Fibroblast of lung (primary cell): ENCODE data around the gene UBE2G1. TPM values are rescaled to one million over a fixed set of nuclear protein-coding genes. Genes with fewer than 3 reads are reported as not detected.

Experiments
- DNase-seq, 2 donors: peaks; one replicate each; pipeline versions ENCODE4 v3.0.0 to v3.0.0-alpha.2; 2010; ENCODE audit warnings: low read depth in 2 of 2
- H2AFZ ChIP-seq: 2 replicates; pipeline ENCODE4 v1.5.1; 2012; ENCODE audit warnings: low read length, control low read depth, inconsistent platforms
- H3K27ac ChIP-seq: 2 replicates; pipeline ENCODE4 v1.5.1; 2011; ENCODE audit warnings: low read length, control low read depth; ENCODE audit not compliant: insufficient read depth
- H3K27me3 ChIP-seq: 2 replicates; pipeline ENCODE4 v1.5.1; 2011; ENCODE audit warnings: mild to moderate bottlenecking, low read length; ENCODE audit not compliant: control insufficient read depth, insufficient read depth
- H3K36me3 ChIP-seq: 2 replicates; pipeline ENCODE4 v1.5.1; 2011; ENCODE audit warnings: low read length; ENCODE audit not compliant: control insufficient read depth, insufficient read depth
- H3K4me1 ChIP-seq: 2 replicates; pipeline ENCODE4 v1.5.1; 2011; ENCODE audit warnings: low read length; ENCODE audit not compliant: control insufficient read depth, insufficient read depth; ENCODE audit errors: extremely low read depth
- H3K4me2 ChIP-seq: 2 replicates; pipeline ENCODE4 v1.5.1; 2011; ENCODE audit warnings: low read length, control low read depth; ENCODE audit not compliant: insufficient read depth; ENCODE audit errors: extremely low read depth
- H3K4me3 ChIP-seq, 4 experiments: fragments of 200-600 bp in 1 of 4; sonication (generic) in 1 of 4; replicated peaks in 1 of 4; 2 replicates each; pipeline ENCODE4 v1.5.1; 2011 to 2016; ENCODE audit warnings: low read length in 4 of 4, low read depth in 3 of 4, mild to moderate bottlenecking in 3 of 4, control low read depth in 2 of 4, inconsistent platforms in 1 of 4, mixed read lengths in 1 of 4; ENCODE audit not compliant: insufficient read depth in 1 of 4; ENCODE audit errors: control extremely low read depth in 1 of 4
- H3K79me2 ChIP-seq: 2 replicates; pipeline ENCODE4 v1.5.1; 2012; ENCODE audit warnings: mild to moderate bottlenecking, low read length, inconsistent platforms; ENCODE audit not compliant: control insufficient read depth, insufficient read depth
- H3K9ac ChIP-seq: 2 replicates; pipeline ENCODE4 v1.5.1; 2011; ENCODE audit warnings: mild to moderate bottlenecking, low read length, control low read depth; ENCODE audit not compliant: insufficient read depth
- H3K9me3 ChIP-seq: 2 replicates; pipeline ENCODE4 v1.5.1; 2012; ENCODE audit warnings: low read depth, low read length; ENCODE audit not compliant: control insufficient read depth, insufficient read depth
- H4K20me1 ChIP-seq: 2 replicates; pipeline ENCODE4 v1.5.1; 2011; ENCODE audit warnings: low read length; ENCODE audit not compliant: control insufficient read depth, insufficient read depth; ENCODE audit errors: extremely low read depth
- EZH2 ChIP-seq: IDR thresholded peaks from 2 replicates; pipeline ENCODE4 v1.5.1; 2012; ENCODE audit warnings: low read length, control low read depth, mild to moderate bottlenecking; ENCODE audit errors: missing control alignments
- polyA plus RNA-seq, 2 donors: library from polyadenylated mRNA; depleted of rRNA in 1 of 2; stranded (reverse) in 1 of 2; unstranded in 1 of 2; fragments of >200 nt; gene quantifications; 2 replicates each; pipeline ENCODE4 v1.2.1, GENCODE V29; 2011 to 2012; ENCODE audit warnings: missing spikeins in 1 of 2
- total RNA-seq: library from RNA; depleted of rRNA; stranded (reverse); fragments of >200 nt; gene quantifications from 2 replicates; pipeline ENCODE4 v1.2.1, GENCODE V29; 2014
- TF ChIP-seq, protein P1 (sequence below), 2 donors: IDR thresholded peaks in 1 of 2; conservative IDR thresholded peaks in 1 of 2; 1 replicate in 1 of 2; 2 replicates in 1 of 2; pipeline ENCODE4 v1.5.1; 2011 to 2012; ENCODE audit warnings: low read length in 2 of 2, control low read depth in 1 of 2, inconsistent platforms in 1 of 2, low read depth in 1 of 2, mild to moderate bottlenecking in 1 of 2

The UBE2G1 gene
- total and polyA plus RNA-seq, 2 donors (not counting 1 experiment from before 2014, with no cell fraction given) = 30.7 to 48.4 TPM

DNA sequence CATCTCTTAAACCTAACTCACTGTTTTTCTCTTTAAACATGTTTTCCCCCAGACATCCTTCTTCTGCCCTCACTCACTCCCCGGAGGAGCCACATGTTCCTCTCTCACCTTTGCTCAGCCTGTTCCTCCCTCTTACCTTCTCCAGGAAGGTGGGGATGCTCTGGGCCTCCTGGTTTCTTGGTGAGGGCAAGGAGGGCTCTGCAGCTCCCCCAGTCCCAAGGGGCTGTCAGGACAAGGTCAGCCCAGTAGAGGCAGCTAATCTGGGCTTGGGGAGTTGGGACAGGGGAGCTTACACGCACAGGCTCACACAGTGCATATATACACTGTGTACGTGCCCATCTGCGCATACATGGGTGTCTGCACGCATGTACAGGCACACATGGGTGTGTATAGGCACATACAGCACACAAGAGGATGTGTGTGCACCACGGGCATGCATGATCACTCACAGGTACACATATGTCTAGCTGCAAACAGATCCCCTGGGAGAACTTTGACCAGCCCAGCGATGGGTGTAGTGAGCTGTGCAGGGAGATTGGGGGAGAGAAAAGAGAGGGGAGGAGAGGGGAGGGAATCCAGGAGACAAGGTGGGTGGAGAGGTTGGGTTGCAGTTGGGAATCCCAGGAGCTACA, 38.7 kb upstream of the UBE2G1 start:
- no peak for DNase-seq
- no peak overlapping the region for H3K27ac ChIP-seq
- no peak overlapping the region for H3K4me3 ChIP-seq
- no peak overlapping the region for H3K9ac ChIP-seq
- H3K9me3 ChIP-seq = no peaks in the 10 kb centered on the region
- H3K27me3 ChIP-seq = no peaks in the 10 kb centered on the region
- no peaks in the 10 kb centered on the region for H3K4me1 ChIP-seq
- no peaks in the 10 kb centered on the region for H3K79me2 ChIP-seq
- no peak overlapping the region for H2AFZ ChIP-seq
- no peak for TF ChIP-seq EZH2
- TF ChIP-seq, protein P1, sequence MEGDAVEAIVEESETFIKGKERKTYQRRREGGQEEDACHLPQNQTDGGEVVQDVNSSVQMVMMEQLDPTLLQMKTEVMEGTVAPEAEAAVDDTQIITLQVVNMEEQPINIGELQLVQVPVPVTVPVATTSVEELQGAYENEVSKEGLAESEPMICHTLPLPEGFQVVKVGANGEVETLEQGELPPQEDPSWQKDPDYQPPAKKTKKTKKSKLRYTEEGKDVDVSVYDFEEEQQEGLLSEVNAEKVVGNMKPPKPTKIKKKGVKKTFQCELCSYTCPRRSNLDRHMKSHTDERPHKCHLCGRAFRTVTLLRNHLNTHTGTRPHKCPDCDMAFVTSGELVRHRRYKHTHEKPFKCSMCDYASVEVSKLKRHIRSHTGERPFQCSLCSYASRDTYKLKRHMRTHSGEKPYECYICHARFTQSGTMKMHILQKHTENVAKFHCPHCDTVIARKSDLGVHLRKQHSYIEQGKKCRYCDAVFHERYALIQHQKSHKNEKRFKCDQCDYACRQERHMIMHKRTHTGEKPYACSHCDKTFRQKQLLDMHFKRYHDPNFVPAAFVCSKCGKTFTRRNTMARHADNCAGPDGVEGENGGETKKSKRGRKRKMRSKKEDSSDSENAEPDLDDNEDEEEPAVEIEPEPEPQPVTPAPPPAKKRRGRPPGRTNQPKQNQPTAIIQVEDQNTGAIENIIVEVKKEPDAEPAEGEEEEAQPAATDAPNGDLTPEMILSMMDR (conservative IDR thresholded peaks at IDR 0.05 in 1 of 2, IDR thresholded peaks at IDR 0.05 in 1 of 2; ENCODE audit: low read depth in 1 of 2, low read length in 2 of 2) = no peak
- no peak overlapping the region for H3K4me2 ChIP-seq
- H4K20me1 ChIP-seq = no peaks in the 10 kb centered on the region
- H3K36me3 ChIP-seq = no peaks in the 10 kb centered on the region

DNA sequence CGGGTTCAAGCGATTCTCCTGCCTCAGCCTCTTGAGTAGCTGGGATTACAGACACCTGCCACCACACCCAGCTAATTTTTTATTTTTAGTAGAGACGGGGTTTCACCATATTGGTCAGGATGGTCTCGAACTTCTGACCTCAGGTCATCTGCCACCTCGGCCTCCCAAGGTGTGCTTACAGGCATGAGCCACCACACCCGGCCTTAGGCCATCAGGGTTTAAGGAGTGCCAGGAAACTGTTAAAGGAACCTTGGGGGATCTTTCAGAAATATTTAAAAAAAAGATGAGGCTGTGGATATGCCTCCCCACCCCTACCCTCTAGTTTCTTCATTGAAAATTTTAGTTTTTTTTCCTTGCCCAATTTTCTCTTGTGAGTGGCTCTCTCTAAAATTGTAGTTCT, 31.4 kb upstream of the UBE2G1 start:
- H3K4me2 ChIP-seq = no peak overlapping the region
- DNase-seq = no peak
- no peaks in the 10 kb centered on the region for H3K79me2 ChIP-seq
- no peaks in the 10 kb centered on the region for H3K36me3 ChIP-seq
- H3K27me3 ChIP-seq = no peaks in the 10 kb centered on the region
- H2AFZ ChIP-seq = no peak overlapping the region
- no peaks in the 10 kb centered on the region for H4K20me1 ChIP-seq
- H3K9ac ChIP-seq = no peak overlapping the region
- no peak overlapping the region for H3K27ac ChIP-seq
- no peak overlapping the region for H3K4me3 ChIP-seq
- no peaks in the 10 kb centered on the region for H3K4me1 ChIP-seq
- TF ChIP-seq, protein P1 (conservative IDR thresholded peaks at IDR 0.05 in 1 of 2, IDR thresholded peaks at IDR 0.05 in 1 of 2; ENCODE audit: low read depth in 1 of 2, low read length in 2 of 2) = no peak
- TF ChIP-seq EZH2 = no peak
- no peaks in the 10 kb centered on the region for H3K9me3 ChIP-seq

DNA sequence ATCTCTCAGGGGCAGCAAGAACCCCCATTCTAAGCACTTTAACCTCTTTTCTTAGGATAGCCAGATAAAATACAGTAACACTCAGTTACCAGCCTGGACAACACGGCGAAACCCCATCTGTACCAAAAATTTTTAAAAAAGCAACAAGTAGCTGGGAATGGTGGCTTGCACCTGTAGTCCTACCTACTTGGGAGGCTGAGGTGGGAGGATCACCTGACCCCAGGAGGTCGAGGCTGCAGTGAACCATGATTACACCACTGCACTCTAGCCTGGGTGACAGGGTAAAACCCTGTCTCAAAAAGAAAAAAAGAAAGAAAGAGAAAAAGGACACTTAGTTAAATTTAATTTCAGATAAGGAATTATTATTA, 28.6 kb upstream of the UBE2G1 start:
- no peak for TF ChIP-seq EZH2
- TF ChIP-seq, protein P1 (conservative IDR thresholded peaks at IDR 0.05 in 1 of 2, IDR thresholded peaks at IDR 0.05 in 1 of 2; ENCODE audit: low read depth in 1 of 2, low read length in 2 of 2) = no peak
- no peak overlapping the region for H2AFZ ChIP-seq
- H3K9me3 ChIP-seq = no peaks in the 10 kb centered on the region
- no peak overlapping the region for H3K4me3 ChIP-seq
- no peak overlapping the region for H3K4me2 ChIP-seq
- no peaks in the 10 kb centered on the region for H3K36me3 ChIP-seq
- H3K27ac ChIP-seq = no peak overlapping the region
- H3K79me2 ChIP-seq = no peaks in the 10 kb centered on the region
- no peak for DNase-seq
- H4K20me1 ChIP-seq = no peaks in the 10 kb centered on the region
- H3K4me1 ChIP-seq = no peaks in the 10 kb centered on the region
- no peak overlapping the region for H3K9ac ChIP-seq
- no peaks in the 10 kb centered on the region for H3K27me3 ChIP-seq
